WERI-Rb-1 (cell line): ENCODE data around the gene AMDHD2.

Experiments used
- DNase-seq: peaks from one replicate; pipeline ENCODE4 v3.0.0-alpha.2; 2020
- H3K27ac ChIP-seq: fragments of 250-450 bp; sonication (Bioruptor Pico); 2 replicates; pipeline ENCODE4 v1.5.1; 2020; ENCODE audit warnings: mild to moderate bottlenecking, moderate library complexity
- H3K27me3 ChIP-seq: fragments of 250-450 bp; sonication (Bioruptor Pico); 2 replicates; pipeline ENCODE4 v1.5.1; 2021; ENCODE audit warnings: mild to moderate bottlenecking, low read depth, moderate library complexity; ENCODE audit not compliant: insufficient read depth, severe bottlenecking
- H3K36me3 ChIP-seq: fragments of 250-450 bp; sonication (Bioruptor Pico); 2 replicates; pipeline ENCODE4 v1.5.1; 2020; ENCODE audit warnings: mild to moderate bottlenecking, moderate library complexity
- H3K4me3 ChIP-seq: 2 replicates; pipeline ENCODE4 v1.5.1; 2011; ENCODE audit warnings: low read depth, mild to moderate bottlenecking, control low read depth, low read length
- H3K9me3 ChIP-seq: fragments of 250-450 bp; sonication (Bioruptor Pico); 2 replicates; pipeline ENCODE4 v1.5.1; 2021; ENCODE audit warnings: mild to moderate bottlenecking, moderate library complexity; ENCODE audit not compliant: severe bottlenecking
- CTCF ChIP-seq: IDR thresholded peaks from 2 replicates; pipeline ENCODE4 v1.5.1; 2011; ENCODE audit warnings: low read depth, mild to moderate bottlenecking, control low read depth, inconsistent platforms, low read length

The AMDHD2 gene

GRCh38 chr16:2496223-2497115, 23.7 kb upstream of the AMDHD2 start:
- no peak for TF ChIP-seq CTCF
- H3K27ac ChIP-seq = peak overlapping the region; percentile 65

GRCh38 chr16:2497116-2497630, 23.0 kb upstream of the AMDHD2 start:
- Histone ChIP-seq H3K27me3 (no peaks in the 10 kb centered on the region), H3K9me3 (no peaks in the 10 kb centered on the region), H3K4me3 (no peak overlapping the region), H3K36me3 (peaks cover 50% of the 10 kb centered on the region), H3K27ac (peak overlapping the region; percentile 65)
- peak; percentile 82 for DNase-seq
- TF ChIP-seq CTCF = peak; percentile 18; the same call in 1 of the 2 replicates

More at GRCh38 chr16:2496223-2497115, 23.7 kb upstream of the AMDHD2 start:
- Histone ChIP-seq H3K4me3 (no peak overlapping the region), H3K27me3 (no peaks in the 10 kb centered on the region), H3K36me3 (peaks cover 46% of the 10 kb centered on the region), H3K9me3 (no peaks in the 10 kb centered on the region)
- DNase-seq = no peak

- TF ChIP-seq CTCF = no peak
- DNase-seq = no peak
- peaks cover 51% of the 10 kb centered on the region for H3K36me3 ChIP-seq
- H3K4me3 ChIP-seq = no peak overlapping the region
- no peaks in the 10 kb centered on the region for H3K9me3 ChIP-seq
- peak overlapping the region; percentile 65 for H3K27ac ChIP-seq
- no peaks in the 10 kb centered on the region for H3K27me3 ChIP-seq
Observed at GRCh38 chr16:2497695-2498484, 22.3 kb upstream of the AMDHD2 start.

GRCh38 chr16:2498531-2499253, 21.5 kb upstream of the AMDHD2 start:
- H3K36me3 ChIP-seq = peaks cover 46% of the 10 kb centered on the region
- no peak for TF ChIP-seq CTCF
- H3K27ac ChIP-seq = peak overlapping the region; percentile 65; the same call in 1 of the 2 replicates

GRCh38 chr16:2499454-2499853, 20.7 kb upstream of the AMDHD2 start:
- H3K4me3 ChIP-seq = no peak overlapping the region
- peaks cover 46% of the 10 kb centered on the region for H3K36me3 ChIP-seq

More at GRCh38 chr16:2498531-2499253, 21.5 kb upstream of the AMDHD2 start:
- H3K4me3 ChIP-seq = no peak overlapping the region
- H3K27me3 ChIP-seq = no peaks in the 10 kb centered on the region
- no peaks in the 10 kb centered on the region for H3K9me3 ChIP-seq
- DNase-seq = no peak

More at GRCh38 chr16:2499454-2499853, 20.7 kb upstream of the AMDHD2 start:
- Histone ChIP-seq H3K27ac (no peak overlapping the region), H3K9me3 (no peaks in the 10 kb centered on the region), H3K27me3 (no peaks in the 10 kb centered on the region)
- no peak for DNase-seq
- no peak for TF ChIP-seq CTCF
